GM15510 (cell line): Measurements from ENCODE around the gene UBL5.

Experiments used
- POLR2A ChIP-seq: IDR thresholded peaks from 3 replicates; pipeline ENCODE4 v1.6.1; 2011; ENCODE audit warnings: borderline replicate concordance; ENCODE audit not compliant: insufficient read length; ENCODE audit errors: extremely low read depth

The UBL5 gene

DNA sequence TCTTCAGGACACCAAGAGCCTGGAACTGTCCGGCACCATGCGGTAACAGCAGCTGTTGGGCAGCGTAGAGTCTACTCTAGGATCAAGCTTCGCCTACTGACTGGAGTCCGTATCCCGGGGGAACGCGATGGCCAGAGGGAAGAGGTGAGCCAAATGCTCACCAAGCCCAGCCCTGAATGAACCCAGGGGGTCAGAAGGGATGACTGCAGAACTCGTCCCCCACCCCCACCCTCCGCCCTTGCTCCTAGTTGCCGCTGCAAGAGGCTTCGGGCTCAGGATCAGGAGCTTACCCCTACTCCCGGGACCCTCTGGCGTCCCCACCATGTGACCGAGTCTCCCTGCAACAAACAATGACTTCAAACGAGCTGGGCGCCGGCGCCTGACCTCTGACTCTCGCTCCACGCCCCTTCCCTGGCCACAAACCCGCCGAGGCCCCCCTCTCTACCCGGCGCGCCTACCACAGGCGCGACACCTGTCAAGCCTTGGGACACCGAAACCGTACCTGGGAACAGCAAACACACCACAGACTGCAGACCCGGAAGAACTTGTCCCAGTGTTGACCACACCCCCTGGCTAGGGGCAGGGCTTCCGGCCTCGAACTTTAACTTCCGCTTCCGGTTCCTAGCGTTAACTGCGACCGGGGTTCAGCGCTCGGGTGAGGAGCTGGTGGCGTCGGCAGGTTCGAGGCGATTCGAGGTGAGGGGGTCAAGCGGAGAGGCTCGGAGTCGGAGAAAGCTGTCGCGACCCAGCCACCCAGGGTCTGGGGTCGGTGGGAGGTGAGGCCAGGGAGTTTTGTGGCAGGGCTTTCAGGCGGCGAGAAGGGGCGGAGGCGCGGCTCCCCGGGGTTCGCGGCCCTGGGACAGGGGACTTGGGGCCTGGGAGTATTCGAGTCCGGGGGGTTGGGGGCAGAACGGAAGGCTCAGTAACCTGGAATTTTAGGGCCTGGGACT, at the start of gene UBL5:
TSS of gene UBL5 (plus strand) at position 630 of the 950 bp plus-strand sequence. CDS start 420 bp downstream, outside the sequence.
- TF ChIP-seq POLR2A = peak; percentile 94

GRCh38 chr19:9782338-9782737, 45.4 kb upstream of the UBL5 start:
- no peak for TF ChIP-seq POLR2A

DNA sequence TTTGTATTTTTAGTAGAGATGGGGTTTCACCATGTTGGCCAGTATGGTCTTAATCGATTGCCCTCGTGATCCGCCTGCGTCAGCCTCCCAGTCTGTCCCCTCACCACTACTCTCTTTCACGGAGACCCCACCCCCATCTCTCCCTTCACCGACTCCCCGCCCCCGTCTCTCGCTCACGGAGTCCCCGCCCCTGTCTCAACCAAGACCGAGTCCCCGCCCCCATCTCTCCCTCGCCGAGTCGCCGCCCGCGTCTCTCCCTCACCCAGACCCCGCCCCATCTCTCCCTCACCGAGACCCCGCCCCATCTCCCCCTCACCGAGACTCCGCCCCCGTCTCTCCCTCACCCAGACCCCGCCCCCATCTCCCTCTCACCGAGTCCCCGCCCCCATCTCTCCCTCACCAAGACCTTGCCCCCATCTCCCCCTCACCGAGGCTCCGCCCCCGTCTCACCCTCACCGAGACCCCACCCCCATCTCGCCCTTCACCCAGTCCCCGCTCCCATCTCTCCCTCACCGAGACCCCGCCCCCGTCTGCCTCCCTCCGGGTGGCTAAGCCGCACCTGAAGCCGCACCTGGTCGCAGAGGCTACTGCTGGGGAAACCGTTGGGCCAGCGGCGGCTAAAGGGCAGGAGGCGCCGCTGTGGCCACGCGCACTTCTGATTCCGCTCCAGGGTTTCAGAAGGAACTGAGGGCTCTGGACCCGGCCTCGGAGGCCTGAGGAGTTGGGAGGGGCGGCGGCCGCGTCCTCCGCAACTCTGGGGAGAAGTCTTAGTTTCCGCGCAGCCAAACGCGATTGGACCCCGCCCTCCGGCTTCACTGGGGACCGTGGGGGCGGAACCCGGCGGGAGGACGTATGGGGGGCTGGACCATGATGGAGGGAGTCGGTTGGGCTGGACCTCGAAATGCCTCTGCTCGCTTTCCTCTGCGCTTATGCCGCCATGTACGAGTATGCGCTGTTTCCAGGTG, 42.1 kb upstream of the UBL5 start:
- TF ChIP-seq POLR2A = peak; percentile 62

DNA sequence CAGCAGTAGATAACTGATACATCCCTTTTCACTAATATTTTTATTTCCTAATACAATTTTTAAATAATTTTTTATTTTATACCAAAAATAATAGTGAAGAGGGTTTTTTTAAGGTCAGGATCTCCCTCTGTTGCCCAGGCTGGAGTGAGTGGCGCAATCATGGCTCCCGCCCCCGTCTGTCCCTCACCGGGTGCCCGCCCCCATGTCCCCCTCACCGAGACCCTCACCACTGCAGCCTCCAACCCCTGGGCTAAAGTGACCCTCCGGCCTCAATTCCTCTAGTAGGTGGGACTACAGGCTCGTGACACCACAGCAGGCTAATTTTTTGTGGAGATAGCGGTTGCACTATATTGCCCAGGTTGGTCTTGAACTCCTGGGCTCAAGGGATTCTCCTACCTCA, 41.4 kb upstream of the UBL5 start:
- TF ChIP-seq POLR2A = no peak

- TF ChIP-seq POLR2A = no peak
Observed at GRCh38 chr19:9786819-9787218, 40.9 kb upstream of the UBL5 start.

DNA sequence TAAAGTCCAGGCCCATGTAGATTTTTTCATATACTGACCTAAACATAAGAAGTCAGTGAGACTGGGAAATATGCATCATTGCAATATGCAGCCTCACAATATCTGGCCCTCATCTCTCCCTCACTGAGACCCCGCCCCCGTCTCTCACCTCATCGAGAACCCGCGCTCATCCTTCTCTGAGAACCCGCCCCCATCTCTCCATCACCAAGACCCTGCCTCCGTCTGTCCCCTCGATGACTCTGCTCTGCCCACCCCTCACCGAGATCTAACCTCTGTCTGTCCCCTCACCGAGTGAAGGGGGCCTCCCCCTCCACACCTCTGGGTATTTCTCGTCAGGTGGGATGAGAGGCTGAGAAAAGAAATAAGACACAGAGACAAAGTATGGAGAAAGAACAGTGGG, 38.7 kb upstream of the UBL5 start:
- no peak for TF ChIP-seq POLR2A

- TF ChIP-seq POLR2A = no peak
Observed at GRCh38 chr19:9791552-9792205, 36.0 kb upstream of the UBL5 start.

GRCh38 chr19:9792206-9793070, 35.3 kb upstream of the UBL5 start:
- no peak for TF ChIP-seq POLR2A

- no peak for TF ChIP-seq POLR2A
Observed at GRCh38 chr19:9793071-9793591, 34.6 kb upstream of the UBL5 start.

DNA sequence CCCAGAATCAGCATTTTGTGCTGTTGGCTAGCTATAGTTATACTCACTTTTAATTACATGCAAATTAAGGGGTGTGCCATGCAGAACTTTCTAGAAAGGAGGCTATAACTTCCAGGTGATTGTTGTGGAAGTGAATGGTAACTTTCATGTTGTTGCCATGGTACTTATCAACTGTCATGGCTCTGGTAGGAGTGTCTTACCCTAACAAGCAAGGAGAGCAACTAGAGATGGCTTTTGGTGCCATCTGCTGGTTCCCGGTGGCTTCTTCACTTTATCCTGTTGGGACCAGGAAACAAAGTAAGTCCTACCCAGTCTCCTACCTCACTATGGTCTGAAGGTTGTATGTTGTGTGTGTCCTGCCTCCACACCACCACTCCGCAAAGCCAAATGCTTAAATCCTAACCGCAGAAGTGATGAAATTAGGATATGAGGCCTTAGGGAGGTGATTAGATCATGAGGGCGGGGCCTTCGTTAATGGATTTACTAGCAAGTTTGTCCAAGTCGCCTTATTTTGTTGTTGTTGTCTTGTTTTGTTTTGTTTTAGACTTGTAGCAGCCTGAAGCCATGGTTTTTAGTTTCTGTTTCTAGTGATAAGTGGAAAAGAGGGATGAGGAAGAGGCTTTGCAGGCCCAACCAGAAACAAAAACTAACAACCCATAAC, 31.5 kb upstream of the UBL5 start:
- no peak for TF ChIP-seq POLR2A

DNA sequence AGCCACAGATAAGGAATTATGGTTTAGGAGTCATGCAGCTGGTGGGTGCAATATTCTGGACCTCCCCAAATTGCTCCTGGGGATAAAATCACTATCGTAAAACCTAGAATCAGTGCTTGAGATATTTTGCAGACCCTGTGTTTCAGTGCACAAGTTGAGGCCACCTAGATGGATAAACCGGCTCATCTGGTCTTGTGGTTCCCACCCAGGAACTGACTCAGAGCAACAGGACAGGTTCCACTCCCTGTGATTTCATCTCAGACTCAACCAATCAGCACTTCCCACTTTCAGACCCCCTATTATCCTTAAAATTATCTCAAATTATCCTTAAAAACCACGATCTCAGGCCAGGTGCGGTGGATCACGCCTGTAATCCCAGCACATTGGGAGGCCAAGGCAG, 29.8 kb upstream of the UBL5 start:
- no peak for TF ChIP-seq POLR2A

- no peak for TF ChIP-seq POLR2A
Observed at GRCh38 chr19:9799162-9799561, 28.6 kb upstream of the UBL5 start.

- no peak for TF ChIP-seq POLR2A
Observed at GRCh38 chr19:9801976-9802375, 25.7 kb upstream of the UBL5 start.
